Lung (tissue), 12 donors: ENCODE measurements around the gene DEPP1. TPM values are rescaled to one million over a fixed set of nuclear protein-coding genes. Genes with fewer than 3 reads are reported as not detected.

Source experiments
- ATAC-seq: fragments of 200-7000 bp; cut with Tn5 transposase; one replicate; pipeline ENCODE4 v1.9.1; 2020; ENCODE audit warnings: moderate number of reproducible peaks; ENCODE audit not compliant: insufficient read depth, low FRiP score
- DNase-seq, 3 donors: peaks; one replicate each; pipeline ENCODE4 v3.0.0-alpha.2; 2013 to 2017
- H3K27ac ChIP-seq, 2 donors: one replicate each; pipeline ENCODE4 v1.5.1; 2013; ENCODE audit warnings: mild to moderate bottlenecking in 2 of 2, moderate library complexity in 2 of 2, control low read depth in 1 of 2, inconsistent platforms in 1 of 2, low read depth in 1 of 2, low read length in 1 of 2
- H3K27me3 ChIP-seq, 3 donors: one replicate each; pipeline ENCODE4 v1.5.1; 2013; ENCODE audit warnings: low read length in 2 of 3; ENCODE audit not compliant: control insufficient read depth in 3 of 3, insufficient read depth in 3 of 3
- H3K36me3 ChIP-seq, 4 donors: one replicate each; pipeline ENCODE4 v1.5.1; 2013; ENCODE audit warnings: low read length in 4 of 4, mild to moderate bottlenecking in 1 of 4, moderate library complexity in 1 of 4; ENCODE audit not compliant: control insufficient read depth in 4 of 4, insufficient read depth in 4 of 4
- H3K4me1 ChIP-seq, 5 donors: one replicate each; pipeline ENCODE4 v1.5.1; 2013; ENCODE audit warnings: low read length in 5 of 5, mild to moderate bottlenecking in 2 of 5, moderate library complexity in 1 of 5; ENCODE audit not compliant: control insufficient read depth in 5 of 5, insufficient read depth in 5 of 5
- H3K4me3 ChIP-seq: one replicate; pipeline ENCODE4 v1.5.1; 2013; ENCODE audit warnings: mild to moderate bottlenecking, control low read depth, moderate library complexity
- H3K9ac ChIP-seq, 2 donors: one replicate each; pipeline ENCODE4 v1.5.1; 2013; ENCODE audit warnings: low read length in 2 of 2, control low read depth in 1 of 2; ENCODE audit not compliant: insufficient read depth in 1 of 2
- H3K9me3 ChIP-seq, 4 donors: one replicate each; pipeline ENCODE4 v1.5.1; 2013; ENCODE audit warnings: low read length in 3 of 4, mild to moderate bottlenecking in 1 of 4, moderate library complexity in 1 of 4; ENCODE audit not compliant: control insufficient read depth in 4 of 4, insufficient read depth in 3 of 4
- WGBS, 2 donors: extraction: QIAGEN DNeasy Blood & Tissue Kit; methylation state at CpG; one replicate each; pipeline ENCODE4 v1.1.7; 2013; 5-methylcytosine and 5-hydroxymethylcytosine counted together
- polyA plus RNA-seq, 2 donors: library from polyadenylated mRNA; stranded (reverse); fragments of 200-250 nt; gene quantifications; one replicate each; pipeline ENCODE4 v1.2.1, GENCODE V29; 2013
- total RNA-seq, 2 donors: library from RNA; depleted of rRNA in 1 of 2; stranded (reverse); fragments of >200 nt in 1 of 2; gene quantifications; one replicate each; pipeline ENCODE4 v1.2.1, GENCODE V29; 2014 to 2021
- TF ChIP-seq, protein P1 (sequence below): IDR thresholded peaks from 2 replicates; pipeline ENCODE4 v1.5.1; 2012; ENCODE audit warnings: mild to moderate bottlenecking; ENCODE audit errors: control extremely low read depth, extremely low read depth
- donor health status: control.
- donor health status: control.
- donor health status: Bipolar disorder and iron deficiency.
- donor health status: healthy.
- donor health status: DM: yes; HTN: yes; CAD: no.

The DEPP1 gene
- total and polyA plus RNA-seq, 4 donors, result 37.0 to 149 (median 70.1) TPM

GRCh38 chr10:44975431-44976331 is 2.9 kb downstream of the DEPP1 start:
- H3K27me3 ChIP-seq, result no peaks in the 10 kb centered on the region
- TF ChIP-seq, protein P1, sequence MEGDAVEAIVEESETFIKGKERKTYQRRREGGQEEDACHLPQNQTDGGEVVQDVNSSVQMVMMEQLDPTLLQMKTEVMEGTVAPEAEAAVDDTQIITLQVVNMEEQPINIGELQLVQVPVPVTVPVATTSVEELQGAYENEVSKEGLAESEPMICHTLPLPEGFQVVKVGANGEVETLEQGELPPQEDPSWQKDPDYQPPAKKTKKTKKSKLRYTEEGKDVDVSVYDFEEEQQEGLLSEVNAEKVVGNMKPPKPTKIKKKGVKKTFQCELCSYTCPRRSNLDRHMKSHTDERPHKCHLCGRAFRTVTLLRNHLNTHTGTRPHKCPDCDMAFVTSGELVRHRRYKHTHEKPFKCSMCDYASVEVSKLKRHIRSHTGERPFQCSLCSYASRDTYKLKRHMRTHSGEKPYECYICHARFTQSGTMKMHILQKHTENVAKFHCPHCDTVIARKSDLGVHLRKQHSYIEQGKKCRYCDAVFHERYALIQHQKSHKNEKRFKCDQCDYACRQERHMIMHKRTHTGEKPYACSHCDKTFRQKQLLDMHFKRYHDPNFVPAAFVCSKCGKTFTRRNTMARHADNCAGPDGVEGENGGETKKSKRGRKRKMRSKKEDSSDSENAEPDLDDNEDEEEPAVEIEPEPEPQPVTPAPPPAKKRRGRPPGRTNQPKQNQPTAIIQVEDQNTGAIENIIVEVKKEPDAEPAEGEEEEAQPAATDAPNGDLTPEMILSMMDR, result no peak
- ATAC-seq (no peak), DNase-seq (peak; percentile 73 to 87 (median 78))
- H3K27ac ChIP-seq, result peak overlapping the region; percentile 48 to 62
- no peaks in the 10 kb centered on the region for H3K9me3 ChIP-seq
- H3K4me1 ChIP-seq, result peaks cover 0 to 55% (median 38%) of the 10 kb centered on the region in 5 donors
- no peak overlapping the region for H3K9ac ChIP-seq
- 28 to 33% methylated on average over 10 of the region's 10 CpGs for WGBS, 2 donors
- peak overlapping the region; percentile 44 for H3K4me3 ChIP-seq
- H3K36me3 ChIP-seq, result peaks cover 0 to 16% (median 0%) of the 10 kb centered on the region in 4 donors

- Histone ChIP-seq H3K9ac (peak overlapping the region; percentile 33 to 68), H3K36me3 (peaks cover 0 to 22% (median 0%) of the 10 kb centered on the region in 4 donors), H3K4me3 (peak overlapping the region; percentile 36), H3K27ac (peak overlapping the region; percentile 84 to 92), H3K4me1 (peaks cover 0 to 51% (median 33%) of the 10 kb centered on the region in 5 donors), H3K9me3 (no peaks in the 10 kb centered on the region), H3K27me3 (no peaks in the 10 kb centered on the region)
- WGBS, 2 donors, result 4 to 5% methylated on average over 46 of the region's 46 CpGs
- TF ChIP-seq, protein P1, result peak; percentile 67
- DNase-seq (peak; percentile 77 to 81 (median 79)), ATAC-seq (peak; percentile 85)
These were observed 3.8 kb downstream of the DEPP1 start for GRCh38 chr10:44974628-44975430.

DNA sequence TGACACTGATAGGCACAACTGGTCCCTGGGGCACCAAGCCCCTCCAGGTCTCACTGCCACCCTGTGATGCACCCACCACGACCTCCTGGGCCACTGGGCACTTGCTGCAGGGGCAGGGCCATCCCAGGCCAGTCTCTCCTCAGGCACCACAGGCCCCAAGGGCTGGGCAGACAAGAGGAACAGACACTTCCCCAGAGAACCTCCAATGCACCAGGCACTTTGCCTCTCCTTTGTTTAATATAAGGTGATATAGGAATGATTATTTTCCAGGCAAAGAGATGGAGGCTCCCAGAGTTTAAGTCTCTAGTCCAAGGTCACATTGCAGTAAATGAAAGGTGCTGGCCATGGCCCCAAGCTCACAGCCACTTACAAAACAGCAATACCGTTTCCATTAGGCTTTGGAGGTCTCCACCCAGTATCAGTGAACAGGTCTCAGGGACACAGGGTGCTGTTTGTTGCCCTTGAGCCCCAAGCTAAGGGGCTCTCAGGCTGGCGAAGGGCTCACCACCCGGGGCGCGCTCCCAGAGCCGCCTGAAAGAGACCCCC is 4.5 kb downstream of the DEPP1 start:
- peak overlapping the region in 1 of 2 donors; percentile 68 for H3K9ac ChIP-seq
- no peak for DNase-seq
- H3K27ac ChIP-seq, result peak overlapping the region; percentile 84 to 92
- H3K4me3 ChIP-seq, result no peak overlapping the region
- peaks cover 0 to 46% (median 26%) of the 10 kb centered on the region in 5 donors for H3K4me1 ChIP-seq
- TF ChIP-seq, protein P1, result no peak
- H3K36me3 ChIP-seq, result peaks cover 0 to 25% (median 0%) of the 10 kb centered on the region in 4 donors
- H3K27me3 ChIP-seq, result no peaks in the 10 kb centered on the region
- 48 to 53% methylated on average over 7 of the region's 7 CpGs for WGBS, 2 donors
- ATAC-seq, result no peak
- no peaks in the 10 kb centered on the region for H3K9me3 ChIP-seq
